AG10803 (cell line): ENCODE results near the gene CEP170B.

Experiments
- DNase-seq: peaks from one replicate; pipeline ENCODE4 v3.0.0; 2010; ENCODE audit warnings: low read depth
- H3K4me3 ChIP-seq: 2 replicates; pipeline ENCODE4 v1.5.1; 2011; ENCODE audit warnings: mild to moderate bottlenecking, low read length, control low read depth
- CTCF ChIP-seq: conservative IDR thresholded peaks from 2 replicates; pipeline ENCODE4 v1.5.1; 2011; ENCODE audit warnings: mild to moderate bottlenecking, low read length, control low read depth, inconsistent platforms

CEP170B gene

GRCh38 chr14:104872469-104873341, 7.6 kb downstream of the CEP170B start:
- no peak overlapping the region for H3K4me3 ChIP-seq
- TF ChIP-seq CTCF, result no peak
- peak; percentile 62 for DNase-seq

GRCh38 chr14:104873380-104874055, 8.4 kb downstream of the CEP170B start:
- no peak for TF ChIP-seq CTCF
- H3K4me3 ChIP-seq, result no peak overlapping the region
- DNase-seq, result no peak

- no peak for TF ChIP-seq CTCF
- DNase-seq, result no peak
Observed at GRCh38 chr14:104874110-104874531, 9.1 kb downstream of the CEP170B start.

GRCh38 chr14:104874571-104875411, 9.7 kb downstream of the CEP170B start:
- no peak for DNase-seq
- TF ChIP-seq CTCF, result no peak
- no peak overlapping the region for H3K4me3 ChIP-seq

More at GRCh38 chr14:104874110-104874531, 9.1 kb downstream of the CEP170B start:
- no peak overlapping the region for H3K4me3 ChIP-seq

- no peak for DNase-seq
- H3K4me3 ChIP-seq, result no peak overlapping the region
- no peak for TF ChIP-seq CTCF
Observed at GRCh38 chr14:104875412-104875751, 10.3 kb downstream of the CEP170B start.

- DNase-seq, result no peak
- no peak overlapping the region for H3K4me3 ChIP-seq
- TF ChIP-seq CTCF, result no peak
Observed at GRCh38 chr14:104875811-104876210, 10.7 kb downstream of the CEP170B start.
